Measurements from ENCODE around the gene GNPAT.

The GNPAT gene

GRCh38 chr1:231318568-231318967 lies 77.6 kb downstream of the GNPAT start:
- no peak for DNase-seq

- DNase-seq, result no peak
These were observed 78.1 kb downstream of the GNPAT start for GRCh38 chr1:231319080-231319479.

DNA sequence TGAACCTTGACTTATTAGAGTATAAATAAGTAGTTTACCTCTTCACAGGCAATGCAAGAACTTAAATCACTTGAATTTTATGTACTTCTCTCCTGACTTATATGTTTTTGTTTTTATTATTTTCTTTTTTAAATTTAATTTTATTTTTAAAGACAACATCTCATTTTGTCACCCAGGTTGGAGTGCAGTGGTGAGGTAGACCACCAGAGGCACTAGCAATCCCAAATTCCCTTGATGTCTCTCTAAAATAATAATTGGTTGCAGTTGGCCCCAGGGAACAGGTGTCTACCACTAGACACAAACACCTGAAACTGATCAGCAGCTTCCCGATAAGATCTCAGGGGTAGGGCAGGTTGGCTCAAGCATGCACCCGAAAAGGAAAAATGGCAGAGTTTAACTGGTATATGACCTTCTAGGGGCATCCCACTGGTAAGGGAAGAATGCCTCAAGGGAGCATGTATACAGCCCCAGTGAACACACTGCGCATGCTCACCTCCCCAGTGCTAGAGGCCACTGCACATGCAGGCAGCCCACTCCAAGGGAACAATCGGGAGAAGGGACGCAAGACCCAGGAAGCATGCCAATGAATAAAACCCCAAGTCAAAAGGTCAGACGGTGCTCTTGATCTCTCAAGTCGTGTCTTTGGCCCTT lies 82.0 kb downstream of the GNPAT start:
- no peak for DNase-seq

DNA sequence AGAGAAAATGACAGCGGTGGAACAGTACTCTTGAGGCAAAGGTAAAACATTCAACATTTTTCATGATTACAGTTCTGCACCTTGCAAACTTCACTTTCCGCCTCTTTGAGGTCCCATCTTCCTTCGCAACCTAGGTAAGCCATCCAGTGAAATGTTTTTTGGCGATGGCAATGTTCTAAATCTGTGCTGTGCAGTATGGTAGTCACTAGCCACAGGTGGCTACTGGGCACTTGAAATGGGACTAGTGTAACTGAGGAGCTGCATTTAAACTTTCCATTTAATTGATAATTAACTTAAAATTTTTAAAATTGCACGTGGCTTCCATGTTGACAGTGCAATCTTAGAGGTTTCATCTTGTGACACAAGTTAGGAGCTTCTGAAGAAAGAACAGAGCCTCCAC lies 83.6 kb downstream of the GNPAT start:
- DNase-seq, result no peak

- DNase-seq, result no peak
These were observed 85.2 kb downstream of the GNPAT start for GRCh38 chr1:231326248-231326647.
